ENCODE results near the gene IL22. TPM values are rescaled to one million over a fixed set of nuclear protein-coding genes. Genes with fewer than 3 reads are reported as not detected.

Gene IL22
- total RNA-seq, 1 experiment from 2014 or later, result not detected

GRCh38 chr12:68225576-68226476 is 27.6 kb downstream of the IL22 start, which contains the start of gene IL26:
Gene IL26 (minus strand): TSS chr12:68225810. CDS start chr12:68225756, 54 bp downstream.
- Histone ChIP-seq H2BK120ac (ENCODE audit: low read depth, low read length, poor library complexity, severe bottlenecking) (no peak within 1 kb of the TSS), H3K18ac (ENCODE audit: insufficient read length, low read depth, low read length) (no peak within 1 kb of the TSS), H3K27me3 (ENCODE audit: insufficient read depth, low read length) (no peaks in the 10 kb centered on the region), H3K79me2 (ENCODE audit: insufficient read depth, low read length) (no peaks in the 10 kb centered on the region), H4K20me1 (ENCODE audit: control insufficient read depth, insufficient read depth, insufficient read length) (no peaks in the 10 kb centered on the region), H3K23me2 (ENCODE audit: insufficient read length, low read depth, low read length, poor library complexity, severe bottlenecking) (no peaks in the 10 kb centered on the region), H3K23ac (ENCODE audit: insufficient read length, low read depth, low read length) (no peak within 1 kb of the TSS), H3K4me1 (ENCODE audit: insufficient read depth, low read length) (no peaks in the 10 kb centered on the region), H2AK5ac (ENCODE audit: insufficient read length, low read length) (no peak within 1 kb of the TSS), H3K56ac (ENCODE audit: insufficient read length, low read depth, low read length) (no peak within 1 kb of the TSS), H3T11ph (ENCODE audit: low read length) (no peak within 1 kb of the TSS), H3K4ac (ENCODE audit: low read depth, low read length) (no peak within 1 kb of the TSS), H2BK20ac (ENCODE audit: low read depth, low read length, poor library complexity, severe bottlenecking) (no peak within 1 kb of the TSS), H3K9ac (ENCODE audit: extremely low read depth, insufficient read length, low read length) (no peak within 1 kb of the TSS), H4K91ac (ENCODE audit: insufficient read length, low read depth, low read length) (no peak within 1 kb of the TSS), H2BK12ac (ENCODE audit: insufficient read length, low read depth, low read length) (no peak within 1 kb of the TSS), H2BK5ac (ENCODE audit: insufficient read length, low read length) (no peak within 1 kb of the TSS), H2AFZ (ENCODE audit: low read length) (no peak within 1 kb of the TSS), H3K9me3 (ENCODE audit: control insufficient read depth, low read depth, low read length) (no peaks in the 10 kb centered on the region), H4K5ac (ENCODE audit: insufficient read length, low read depth, low read length) (no peak within 1 kb of the TSS), H3K79me1 (ENCODE audit: insufficient read depth, low read depth, low read length, poor library complexity, severe bottlenecking) (no peaks in the 10 kb centered on the region), H3K4me2 (ENCODE audit: insufficient read depth, insufficient read length, low read length) (no peak within 1 kb of the TSS), H3K27ac (ENCODE audit: insufficient read length, low read depth, low read length) (no peak within 1 kb of the TSS), H4K8ac (replicated peaks; ENCODE audit: insufficient read length, low read depth, low read length) (no peak within 1 kb of the TSS), H3K14ac (ENCODE audit: insufficient read depth, low read length) (no peak within 1 kb of the TSS), H2BK15ac (ENCODE audit: low read depth, low read length) (no peak within 1 kb of the TSS)
- Mint-ChIP-seq H3K36me3 (ENCODE audit: insufficient read depth in 1 of 3, low read depth in 3 of 3) (no peaks in the 10 kb centered on the region), H3K4me3 (no peak within 1 kb of the TSS), H3K27ac (no peak within 1 kb of the TSS), H3K27me3 (ENCODE audit: low read depth) (no peaks in the 10 kb centered on the region), H3K9me3 (no peaks in the 10 kb centered on the region), H3K4me1 (peaks cover 8% of the 10 kb centered on the region in 2 experiments; a peak in 3 of 4 replicates)
- TF ChIP-seq, protein P1, sequence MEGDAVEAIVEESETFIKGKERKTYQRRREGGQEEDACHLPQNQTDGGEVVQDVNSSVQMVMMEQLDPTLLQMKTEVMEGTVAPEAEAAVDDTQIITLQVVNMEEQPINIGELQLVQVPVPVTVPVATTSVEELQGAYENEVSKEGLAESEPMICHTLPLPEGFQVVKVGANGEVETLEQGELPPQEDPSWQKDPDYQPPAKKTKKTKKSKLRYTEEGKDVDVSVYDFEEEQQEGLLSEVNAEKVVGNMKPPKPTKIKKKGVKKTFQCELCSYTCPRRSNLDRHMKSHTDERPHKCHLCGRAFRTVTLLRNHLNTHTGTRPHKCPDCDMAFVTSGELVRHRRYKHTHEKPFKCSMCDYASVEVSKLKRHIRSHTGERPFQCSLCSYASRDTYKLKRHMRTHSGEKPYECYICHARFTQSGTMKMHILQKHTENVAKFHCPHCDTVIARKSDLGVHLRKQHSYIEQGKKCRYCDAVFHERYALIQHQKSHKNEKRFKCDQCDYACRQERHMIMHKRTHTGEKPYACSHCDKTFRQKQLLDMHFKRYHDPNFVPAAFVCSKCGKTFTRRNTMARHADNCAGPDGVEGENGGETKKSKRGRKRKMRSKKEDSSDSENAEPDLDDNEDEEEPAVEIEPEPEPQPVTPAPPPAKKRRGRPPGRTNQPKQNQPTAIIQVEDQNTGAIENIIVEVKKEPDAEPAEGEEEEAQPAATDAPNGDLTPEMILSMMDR (conservative IDR thresholded peaks at IDR 0.05), result no peak
- DNase-seq, result no peak
- no CpG with 5 or more reads among the region's 8 CpGs for WGBS (ENCODE audit: extremely low coverage, insufficient read length, low lambda C conversion rate)
